KMS-11 (cell line): ENCODE data around the gene METTL9.
"Not testable (repeated sequence)": the region's sequence is repeated elsewhere in the genome, so short reads cannot be mapped to it uniquely, and the experiment has no call there.

Experiments
- H2AFZ ChIP-seq: fragments of 200-600 bp; sonication (generic); 2 replicates; pipeline ENCODE4 v1.6.1; 2016; ENCODE audit warnings: antibody characterized with exemption, mixed run types, low read depth
- H3K27ac ChIP-seq: fragments of 200-600 bp; sonication (generic); 2 replicates; pipeline ENCODE4 v1.6.1; 2016; ENCODE audit warnings: mild to moderate bottlenecking, mixed run types
- H3K27me3 ChIP-seq: fragments of 200-600 bp; sonication (generic); 2 replicates; pipeline ENCODE4 v1.6.1; 2017; ENCODE audit warnings: mild to moderate bottlenecking, low read depth, mixed run types, moderate library complexity; ENCODE audit not compliant: insufficient read depth
- H3K36me3 ChIP-seq: fragments of 200-600 bp; sonication (generic); 2 replicates; pipeline ENCODE4 v1.6.1; 2017; ENCODE audit warnings: mild to moderate bottlenecking, mixed run types; ENCODE audit not compliant: insufficient read depth
- H3K4me1 ChIP-seq: fragments of 200-600 bp; sonication (generic); 2 replicates; pipeline ENCODE4 v1.6.1; 2016; ENCODE audit warnings: mild to moderate bottlenecking, low read depth, mixed run types; ENCODE audit not compliant: poor library complexity, severe bottlenecking
- H3K4me2 ChIP-seq: fragments of 200-600 bp; sonication (generic); 2 replicates; pipeline ENCODE4 v1.7.0; 2016; ENCODE audit warnings: mild to moderate bottlenecking, mixed run types
- H3K4me3 ChIP-seq: fragments of 200-600 bp; sonication (generic); IDR thresholded peaks from 2 replicates; pipeline ENCODE4 v1.6.1; 2017; ENCODE audit warnings: low read depth, low read length, mixed read lengths; ENCODE audit not compliant: insufficient read depth
- H3K79me2 ChIP-seq: fragments of 200-600 bp; sonication (generic); 2 replicates; pipeline ENCODE4 v1.6.1; 2016; ENCODE audit warnings: low read depth, mixed run types; ENCODE audit not compliant: insufficient read depth
- H3K9ac ChIP-seq: fragments of 200-600 bp; sonication (generic); 2 replicates; pipeline ENCODE4 v1.6.1; 2016; ENCODE audit warnings: mild to moderate bottlenecking, mixed run types
- H4K20me1 ChIP-seq: fragments of 200-600 bp; sonication (generic); 2 replicates; pipeline ENCODE4 v1.6.1; 2016; ENCODE audit warnings: mild to moderate bottlenecking, mixed run types; ENCODE audit not compliant: insufficient read depth
- TF ChIP-seq, protein P1 (sequence below): fragments of 200-600 bp; sonication (generic); conservative IDR thresholded peaks from 2 replicates; pipeline ENCODE4 v1.6.1; 2017; ENCODE audit warnings: low read depth, mild to moderate bottlenecking, antibody characterized with exemption, low read length, moderate library complexity, mixed read lengths

The METTL9 gene

DNA sequence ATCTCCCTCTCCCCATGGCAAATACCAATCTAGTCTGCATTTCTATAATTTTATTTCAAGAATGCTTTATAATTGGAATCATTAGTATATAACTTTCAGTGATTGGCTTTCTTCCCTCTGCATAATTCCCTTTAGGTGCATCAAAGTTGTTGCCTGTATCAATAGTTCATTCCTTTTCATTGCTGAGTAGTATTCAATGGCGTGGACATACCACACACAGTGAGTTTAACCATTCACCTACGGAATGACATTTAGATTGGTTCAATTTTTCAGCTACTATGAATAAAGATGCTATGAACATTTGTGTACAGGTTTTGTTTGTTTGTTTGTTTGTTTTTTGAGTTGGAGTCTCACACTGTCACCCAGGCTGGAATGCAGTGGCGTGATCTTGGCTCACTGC lies 74.1 kb downstream of the METTL9 start:
- Histone ChIP-seq H3K9ac (no peak overlapping the region), H2AFZ (no peak overlapping the region), H4K20me1 (no peaks in the 10 kb centered on the region), H3K27me3 (no peaks in the 10 kb centered on the region), H3K4me1 (no peaks in the 10 kb centered on the region), H3K4me3 (no peak overlapping the region), H3K79me2 (no peaks in the 10 kb centered on the region), H3K27ac (no peak overlapping the region), H3K36me3 (no peaks in the 10 kb centered on the region), H3K4me2 (no peak overlapping the region)
- TF ChIP-seq, protein P1, sequence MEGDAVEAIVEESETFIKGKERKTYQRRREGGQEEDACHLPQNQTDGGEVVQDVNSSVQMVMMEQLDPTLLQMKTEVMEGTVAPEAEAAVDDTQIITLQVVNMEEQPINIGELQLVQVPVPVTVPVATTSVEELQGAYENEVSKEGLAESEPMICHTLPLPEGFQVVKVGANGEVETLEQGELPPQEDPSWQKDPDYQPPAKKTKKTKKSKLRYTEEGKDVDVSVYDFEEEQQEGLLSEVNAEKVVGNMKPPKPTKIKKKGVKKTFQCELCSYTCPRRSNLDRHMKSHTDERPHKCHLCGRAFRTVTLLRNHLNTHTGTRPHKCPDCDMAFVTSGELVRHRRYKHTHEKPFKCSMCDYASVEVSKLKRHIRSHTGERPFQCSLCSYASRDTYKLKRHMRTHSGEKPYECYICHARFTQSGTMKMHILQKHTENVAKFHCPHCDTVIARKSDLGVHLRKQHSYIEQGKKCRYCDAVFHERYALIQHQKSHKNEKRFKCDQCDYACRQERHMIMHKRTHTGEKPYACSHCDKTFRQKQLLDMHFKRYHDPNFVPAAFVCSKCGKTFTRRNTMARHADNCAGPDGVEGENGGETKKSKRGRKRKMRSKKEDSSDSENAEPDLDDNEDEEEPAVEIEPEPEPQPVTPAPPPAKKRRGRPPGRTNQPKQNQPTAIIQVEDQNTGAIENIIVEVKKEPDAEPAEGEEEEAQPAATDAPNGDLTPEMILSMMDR, result no peak

DNA sequence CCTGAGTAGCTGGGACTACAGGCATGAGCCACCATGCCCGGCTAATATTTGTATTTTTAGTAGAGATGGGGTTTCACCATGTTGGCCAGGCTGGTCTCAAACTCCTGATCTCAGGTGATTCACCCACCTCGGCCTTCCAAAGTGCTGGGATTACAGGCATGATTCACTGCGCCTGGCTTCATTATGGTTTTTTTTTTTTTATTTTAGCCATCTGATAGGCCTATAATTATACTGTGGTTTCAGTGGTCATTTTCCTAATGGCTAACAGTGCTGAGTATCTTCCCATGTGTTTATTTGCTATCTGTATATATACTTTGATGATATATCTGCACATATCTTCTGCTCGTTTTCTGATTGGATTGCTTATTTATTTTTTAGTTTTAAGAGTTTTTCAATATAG lies 75.1 kb downstream of the METTL9 start:
- not testable (repeated sequence) for H3K27ac ChIP-seq, H2AFZ ChIP-seq, H3K36me3 ChIP-seq, H3K79me2 ChIP-seq, H3K4me1 ChIP-seq, H3K4me3 ChIP-seq, H4K20me1 ChIP-seq, H3K27me3 ChIP-seq, H3K4me2 ChIP-seq, H3K9ac ChIP-seq

- not testable (repeated sequence) for H3K4me1 ChIP-seq, H3K27ac ChIP-seq, H3K4me3 ChIP-seq, H2AFZ ChIP-seq, H3K79me2 ChIP-seq, H3K9ac ChIP-seq, H4K20me1 ChIP-seq, H3K4me2 ChIP-seq, H3K36me3 ChIP-seq, H3K27me3 ChIP-seq
These were observed 81.3 kb downstream of the METTL9 start for GRCh38 chr16:21680714-21681113.

- H3K79me2 ChIP-seq, result no peaks in the 10 kb centered on the region
These were observed 83.8 kb downstream of the METTL9 start for GRCh38 chr16:21683184-21683583.

GRCh38 chr16:21684199-21684598 lies 84.8 kb downstream of the METTL9 start:
- Histone ChIP-seq H3K9ac (no peak overlapping the region), H3K27ac (no peak overlapping the region), H2AFZ (no peak overlapping the region), H3K79me2 (no peaks in the 10 kb centered on the region), H3K4me1 (no peaks in the 10 kb centered on the region), H4K20me1 (no peaks in the 10 kb centered on the region), H3K27me3 (no peaks in the 10 kb centered on the region), H3K4me3 (no peak overlapping the region), H3K36me3 (no peaks in the 10 kb centered on the region), H3K4me2 (no peak overlapping the region)
- TF ChIP-seq, protein P1, result peak; percentile 79

More at GRCh38 chr16:21683184-21683583, 83.8 kb downstream of the METTL9 start:
- Histone ChIP-seq H3K4me2 (no peak overlapping the region), H4K20me1 (no peaks in the 10 kb centered on the region), H3K27ac (no peak overlapping the region), H3K27me3 (no peaks in the 10 kb centered on the region), H3K4me3 (no peak overlapping the region), H3K36me3 (no peaks in the 10 kb centered on the region), H3K4me1 (no peaks in the 10 kb centered on the region), H3K9ac (no peak overlapping the region), H2AFZ (no peak overlapping the region)
- TF ChIP-seq, protein P1, result no peak
